Stimulated activated CD4-positive, alpha-beta T cell treated with anti-CD3 and anti-CD28 coated beads, Interleukin-4, amount 100 ng/mL, for 1 hour (primary cell): ENCODE measurements around the gene CPAMD8.
"Not testable (repeated sequence)": the region's sequence is repeated elsewhere in the genome, so short reads cannot be mapped to it uniquely, and the experiment has no call there.

ENCODE experiments used
- DNase-seq: peaks from one replicate; pipeline ENCODE4 v3.0.0-alpha.2; 2020

CPAMD8 gene

DNA sequence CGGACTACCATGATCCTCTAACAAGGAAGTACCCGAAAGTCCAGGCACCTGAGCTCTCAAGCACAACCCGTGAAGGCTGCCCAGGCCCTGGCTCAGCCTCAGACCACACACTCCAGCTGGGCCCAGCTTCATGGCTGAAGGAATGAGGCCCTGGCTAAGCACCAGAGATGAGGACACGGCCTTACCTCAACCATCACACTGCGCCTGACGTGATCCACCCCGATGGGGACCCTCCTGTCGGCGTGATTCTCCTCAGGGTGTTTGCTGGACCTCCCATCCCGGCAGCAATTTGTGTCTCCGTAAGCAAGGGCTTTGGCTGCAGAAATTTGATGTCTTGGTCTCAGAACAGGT is 81.3 kb downstream of the CPAMD8 start:
- no peak for DNase-seq

DNA sequence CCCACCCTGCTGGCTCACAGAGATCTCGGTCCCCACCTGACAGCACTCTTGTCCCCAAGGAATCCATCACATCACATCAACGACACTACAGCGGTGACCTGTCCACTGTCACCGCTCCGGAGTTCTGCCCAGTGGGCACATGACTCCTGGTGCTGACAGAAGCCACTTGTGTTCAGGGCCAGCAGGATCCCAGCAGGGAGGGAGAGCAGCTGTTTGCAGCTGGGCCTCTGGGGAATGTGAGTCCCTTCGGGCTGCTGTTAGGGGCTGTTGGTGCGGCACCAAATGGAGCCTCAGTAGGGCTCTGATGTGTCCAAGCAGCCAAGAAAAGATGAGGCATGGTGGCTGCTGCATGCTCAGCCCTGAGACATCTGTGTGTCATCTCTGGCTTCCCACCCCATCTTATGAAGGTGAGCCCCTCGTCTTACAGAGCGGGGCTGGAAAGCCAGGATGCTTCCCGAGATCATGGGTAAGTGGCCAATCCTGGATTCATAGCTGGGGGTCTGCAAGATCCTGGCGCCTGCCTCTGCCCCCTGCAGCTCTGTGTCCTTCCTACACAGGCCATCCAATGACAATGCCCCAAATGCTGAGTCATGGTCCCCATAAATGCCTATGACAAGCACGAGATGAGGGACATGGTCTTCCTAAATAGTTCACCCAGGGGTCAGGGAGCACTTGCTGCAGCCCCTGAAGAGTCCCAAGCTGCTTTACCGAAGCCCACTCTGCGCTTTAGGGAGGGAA is 81.8 kb downstream of the CPAMD8 start:
- no peak for DNase-seq

DNA sequence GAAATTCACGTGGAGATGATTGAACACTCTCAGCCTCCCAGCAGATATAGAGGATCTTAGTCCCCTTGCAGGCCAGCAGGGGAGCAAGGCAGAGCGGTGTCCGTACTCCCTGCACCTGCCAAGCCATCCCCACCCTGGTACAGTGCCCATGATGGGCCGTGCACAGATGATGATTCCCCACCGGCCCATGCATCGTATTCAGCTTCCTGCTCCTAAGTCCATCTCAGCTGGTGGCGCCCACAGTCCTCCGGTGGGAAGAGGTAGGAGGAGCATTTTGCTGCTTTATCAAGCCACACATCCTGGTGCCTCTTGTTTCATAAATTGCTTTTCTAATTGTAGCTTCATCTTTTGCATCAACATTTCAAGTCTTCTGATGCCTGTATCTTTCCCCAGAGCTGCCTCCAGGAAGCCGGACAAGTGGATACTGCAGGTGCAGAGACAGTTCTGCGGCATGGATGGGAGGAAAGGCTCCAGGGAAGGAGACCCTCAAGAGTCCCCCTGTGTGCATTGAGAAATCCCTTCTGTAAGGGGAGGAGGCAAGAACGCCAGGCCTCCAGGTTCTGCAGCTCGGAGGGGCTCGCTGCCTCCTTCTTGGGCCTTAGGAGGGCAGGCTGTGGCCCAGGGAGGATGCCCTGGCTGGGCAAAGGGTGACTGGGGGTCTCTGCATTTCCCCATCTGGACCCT is 82.5 kb downstream of the CPAMD8 start:
- DNase-seq = no peak

GRCh38 chr19:16943090-16943489 is 83.5 kb downstream of the CPAMD8 start:
- not testable (repeated sequence) for DNase-seq

DNA sequence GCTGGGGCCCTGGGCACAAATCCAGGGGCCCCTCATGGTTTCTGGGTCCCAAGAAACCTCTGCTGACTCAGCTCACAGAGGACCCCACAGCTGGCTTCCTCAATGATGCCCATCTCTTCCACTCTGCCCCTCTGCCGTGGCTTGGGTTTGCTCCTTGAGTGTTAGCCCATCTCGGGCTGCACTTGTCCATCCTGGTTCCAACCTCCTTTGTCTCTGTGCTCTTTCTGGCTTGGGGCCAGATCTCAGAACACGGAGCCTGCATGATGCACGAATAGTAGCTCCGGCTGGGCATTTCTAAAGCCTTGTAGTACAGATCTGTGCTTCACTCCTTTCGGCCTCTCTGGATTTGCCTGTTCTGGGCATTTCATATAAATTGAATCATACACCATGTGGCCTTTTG is 84.0 kb downstream of the CPAMD8 start:
- DNase-seq = no peak

DNA sequence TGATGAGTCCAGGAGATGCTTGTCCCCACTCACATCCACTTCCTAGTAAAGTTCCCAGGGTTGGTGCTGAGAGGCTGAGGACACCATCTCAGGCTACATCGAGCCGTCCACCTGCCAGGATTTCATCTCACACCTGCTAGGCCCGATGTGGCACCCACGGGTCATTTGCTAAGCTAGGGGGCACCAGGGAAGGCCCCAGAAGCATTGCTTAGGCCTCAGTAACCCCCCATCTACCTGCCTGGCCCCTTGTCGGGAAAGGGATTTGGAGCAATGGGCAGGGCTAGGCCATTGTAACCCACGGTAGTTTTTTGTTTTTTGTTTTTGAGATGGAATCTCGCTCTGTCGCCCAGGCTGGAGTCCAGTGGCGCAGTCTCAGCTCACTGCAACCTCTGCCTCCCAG is 86.0 kb downstream of the CPAMD8 start:
- DNase-seq = no peak

- DNase-seq = not testable (repeated sequence)
Observed at GRCh38 chr19:16940063-16940462, 86.5 kb downstream of the CPAMD8 start.

GRCh38 chr19:16938211-16938610 is 88.4 kb downstream of the CPAMD8 start:
- DNase-seq = no peak

DNA sequence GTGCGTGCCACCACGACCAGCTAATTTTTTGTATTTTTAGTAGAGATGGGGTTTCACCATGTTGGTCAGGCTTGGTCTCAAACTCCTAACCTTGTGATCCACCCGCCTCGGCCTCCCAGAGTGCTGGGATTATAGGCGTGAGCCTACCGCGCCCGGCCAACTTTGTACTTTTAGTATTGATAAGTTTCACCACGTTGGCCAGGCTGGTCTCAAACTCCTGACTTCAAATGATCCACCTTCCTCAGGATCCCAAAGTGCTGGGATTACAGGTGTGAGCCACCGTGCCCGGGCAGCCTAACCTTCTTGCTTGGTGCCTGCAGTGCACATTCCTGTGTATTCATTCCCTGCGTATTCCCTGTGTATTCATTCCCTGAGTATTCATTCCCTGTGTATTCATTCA is 88.8 kb downstream of the CPAMD8 start:
- DNase-seq = not testable (repeated sequence)

GRCh38 chr19:16936901-16937300 is 89.7 kb downstream of the CPAMD8 start:
- DNase-seq = no peak

GRCh38 chr19:16934489-16934888 is 92.1 kb downstream of the CPAMD8 start:
- DNase-seq = no peak

GRCh38 chr19:16931306-16931705 is 95.3 kb downstream of the CPAMD8 start:
- no peak for DNase-seq

DNA sequence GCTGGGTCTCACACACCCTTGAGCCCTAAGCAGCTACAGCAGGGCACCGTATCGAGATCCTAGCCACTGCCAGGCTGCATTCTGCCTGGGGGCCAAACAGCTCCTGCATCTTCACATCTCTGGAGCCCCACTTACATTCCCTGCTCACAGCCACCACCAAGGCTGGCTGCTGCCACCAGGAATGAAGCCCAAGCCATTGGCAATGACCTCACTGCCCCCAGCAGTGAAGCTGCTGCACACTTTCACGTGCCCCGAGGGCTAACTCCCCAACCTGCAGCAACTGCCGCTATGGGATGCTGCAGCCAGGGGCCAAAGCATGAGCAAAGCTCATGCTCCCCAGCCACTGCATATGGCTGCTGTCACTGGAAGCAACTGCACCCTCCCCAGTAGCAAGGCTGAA is 95.9 kb downstream of the CPAMD8 start:
- no peak for DNase-seq

DNA sequence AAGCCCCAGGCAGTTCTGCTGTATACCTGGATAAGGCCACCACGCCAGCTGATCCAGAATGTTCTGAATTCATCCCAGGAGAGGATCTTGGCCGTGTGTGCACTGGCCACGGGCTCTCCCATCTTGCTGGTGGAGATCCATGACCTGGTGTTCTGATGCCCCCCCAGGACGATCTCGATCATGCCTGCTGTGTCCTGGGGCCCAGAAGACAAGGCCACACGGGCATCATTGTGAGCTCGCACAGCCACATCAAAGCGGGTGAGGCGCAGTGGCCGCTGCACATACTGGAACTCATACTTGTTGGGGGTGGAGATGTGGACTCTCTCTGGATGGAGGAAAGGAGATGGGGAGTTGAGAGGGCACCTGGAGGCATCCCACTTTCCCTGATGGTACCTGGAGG is 97.7 kb downstream of the CPAMD8 start:
- no peak for DNase-seq

DNA sequence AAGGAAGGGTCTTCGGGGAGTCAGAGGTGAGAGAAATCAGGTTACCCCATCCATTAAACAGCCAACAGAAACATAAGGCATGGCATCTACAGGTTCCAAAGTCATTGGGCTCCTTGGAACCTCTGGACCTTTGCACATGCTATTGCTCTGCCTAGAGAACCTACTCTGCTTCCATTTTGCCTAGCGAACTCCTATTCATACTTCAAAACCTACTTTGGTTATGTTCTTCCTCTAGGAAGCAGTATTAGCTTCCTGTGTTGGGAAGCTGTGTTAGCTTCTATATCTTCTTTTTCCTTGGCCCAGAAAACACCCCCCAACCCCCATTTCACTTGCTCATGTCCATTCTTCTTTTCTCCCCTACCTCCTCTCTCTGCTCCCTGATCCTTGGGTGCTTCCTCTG is 98.3 kb downstream of the CPAMD8 start:
- DNase-seq = no peak

GRCh38 chr19:16927883-16928282 is 98.7 kb downstream of the CPAMD8 start:
- DNase-seq = no peak

GRCh38 chr19:16922949-16923348 is 103.7 kb downstream of the CPAMD8 start:
- no peak for DNase-seq

- no peak for DNase-seq
Observed at GRCh38 chr19:16922592-16922934, 104.0 kb downstream of the CPAMD8 start.

DNA sequence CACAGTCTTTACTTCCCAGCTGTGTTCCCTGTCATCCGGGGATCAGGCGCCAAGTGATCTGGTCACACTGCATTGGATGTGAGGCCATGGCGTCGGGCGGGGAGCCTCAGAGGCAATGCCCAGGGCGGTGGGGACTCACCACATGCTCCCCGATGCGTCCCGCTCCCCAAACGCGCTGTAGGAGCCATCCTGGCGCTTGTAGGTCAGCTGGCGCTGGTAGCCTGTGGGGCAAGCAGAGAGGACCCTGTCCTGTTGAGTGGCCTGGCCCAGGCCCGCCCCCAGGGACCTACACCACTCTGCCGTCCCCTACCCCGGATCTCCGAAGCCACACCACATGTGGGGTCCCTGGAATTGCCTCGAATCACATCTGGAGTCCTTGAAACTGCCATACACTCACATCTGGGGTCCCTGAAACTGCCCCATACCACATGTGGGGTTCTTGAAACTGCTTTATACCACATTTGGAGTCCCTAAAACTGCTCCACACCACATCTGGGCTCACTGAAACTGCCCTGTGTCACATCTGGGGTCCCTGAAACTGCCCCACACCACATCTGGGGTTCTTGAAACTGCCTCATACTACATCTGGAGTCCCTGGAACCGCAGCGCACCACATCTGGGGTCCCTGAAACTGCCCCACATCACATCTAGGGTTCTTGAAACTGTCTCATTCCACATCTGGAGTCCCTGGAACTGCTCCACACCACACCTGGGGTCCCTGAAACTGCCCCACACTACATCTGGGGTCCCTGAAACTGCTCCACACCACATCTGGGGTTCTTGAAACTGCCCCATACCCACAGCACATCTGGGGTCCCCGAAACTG is 104.6 kb downstream of the CPAMD8 start:
- DNase-seq = no peak

DNA sequence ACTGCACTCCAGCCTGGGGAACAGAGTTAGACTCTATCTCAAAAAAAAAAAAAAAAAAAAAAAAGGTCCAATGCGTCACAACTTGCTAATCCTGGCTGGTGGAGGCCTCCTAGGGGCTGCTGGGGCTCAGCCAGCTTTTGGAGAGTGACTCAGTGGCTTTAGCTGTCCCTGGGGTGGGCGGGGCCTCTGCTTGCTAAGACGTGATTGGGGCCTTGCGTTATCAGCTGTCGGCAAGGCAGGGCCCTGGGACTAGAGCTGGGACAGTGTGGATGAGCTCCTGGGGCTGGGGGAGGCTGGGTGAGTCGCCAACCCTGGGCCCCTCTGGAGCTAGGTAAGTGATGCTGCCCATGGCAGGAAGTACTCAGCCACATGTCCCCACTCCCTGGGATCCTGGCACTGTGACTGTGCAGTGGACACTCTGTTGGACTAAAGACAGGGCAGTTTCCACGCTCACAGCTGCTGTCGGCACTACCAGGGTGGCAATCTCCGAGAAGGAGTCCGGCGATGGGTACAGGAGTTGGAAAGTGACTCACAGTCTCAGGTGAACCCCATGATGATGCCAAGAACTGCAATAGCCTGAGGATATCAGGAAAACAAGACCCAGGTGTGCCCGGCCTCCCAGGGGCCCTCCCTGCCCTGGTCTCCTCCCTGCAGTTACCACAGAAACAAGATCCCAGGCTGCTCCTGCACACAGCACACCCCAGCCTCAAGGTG is 105.6 kb downstream of the CPAMD8 start:
- no peak for DNase-seq

DNA sequence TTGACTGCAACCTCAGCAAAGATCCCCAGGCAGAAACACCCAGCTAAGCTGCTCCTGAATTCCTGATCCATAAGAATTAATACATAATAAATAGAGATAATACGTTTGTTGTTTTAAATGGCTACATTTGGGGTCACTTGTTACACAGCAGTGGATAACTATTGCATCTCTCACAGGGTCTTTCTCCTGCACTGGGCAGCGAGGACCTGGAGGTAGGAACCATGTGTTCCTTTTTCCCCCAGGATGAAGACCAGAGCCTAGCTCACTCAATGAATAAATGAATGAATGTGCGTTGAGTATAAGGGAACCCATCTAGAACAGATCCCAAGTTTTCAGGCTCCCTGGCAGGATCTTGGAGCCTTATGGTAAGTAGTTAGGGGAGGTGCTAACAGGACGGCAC is 107.1 kb downstream of the CPAMD8 start:
- no peak for DNase-seq

DNA sequence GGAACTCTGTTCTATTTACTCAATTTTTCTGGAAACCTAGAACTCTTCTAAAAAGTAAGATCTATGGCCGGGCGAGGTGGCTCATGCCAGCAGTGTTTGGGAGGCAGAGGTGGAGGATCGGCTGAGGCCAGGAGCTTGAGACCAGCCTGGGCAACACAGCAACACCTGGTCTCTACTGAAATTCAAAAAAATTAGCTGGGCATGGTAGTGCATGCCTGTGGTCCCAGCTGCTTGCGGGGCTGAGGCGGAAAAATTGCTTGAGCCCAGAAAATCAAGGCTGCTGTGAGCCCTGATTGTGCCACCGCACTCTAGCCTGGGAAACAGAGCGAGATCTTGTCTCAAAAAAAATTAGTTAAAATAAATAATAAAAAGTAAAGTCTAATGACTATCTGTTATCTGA is 109.2 kb downstream of the CPAMD8 start:
- no peak for DNase-seq

GRCh38 chr19:16915734-16916133 is 110.9 kb downstream of the CPAMD8 start:
- no peak for DNase-seq
